HG03064 (cell line): ENCODE measurements around the gene ZC3H4.
"Not testable (repeated sequence)": the region's sequence is repeated elsewhere in the genome, so short reads cannot be mapped to it uniquely, and the experiment has no call there.

Source experiments
- ATAC-seq: cut with Tn5 transposase; IDR thresholded peaks from one replicate; pipeline ENCODE4 v1.9.1; 2021; ENCODE audit warnings: low read depth; ENCODE audit not compliant: unreplicated experiment

ZC3H4 gene

DNA sequence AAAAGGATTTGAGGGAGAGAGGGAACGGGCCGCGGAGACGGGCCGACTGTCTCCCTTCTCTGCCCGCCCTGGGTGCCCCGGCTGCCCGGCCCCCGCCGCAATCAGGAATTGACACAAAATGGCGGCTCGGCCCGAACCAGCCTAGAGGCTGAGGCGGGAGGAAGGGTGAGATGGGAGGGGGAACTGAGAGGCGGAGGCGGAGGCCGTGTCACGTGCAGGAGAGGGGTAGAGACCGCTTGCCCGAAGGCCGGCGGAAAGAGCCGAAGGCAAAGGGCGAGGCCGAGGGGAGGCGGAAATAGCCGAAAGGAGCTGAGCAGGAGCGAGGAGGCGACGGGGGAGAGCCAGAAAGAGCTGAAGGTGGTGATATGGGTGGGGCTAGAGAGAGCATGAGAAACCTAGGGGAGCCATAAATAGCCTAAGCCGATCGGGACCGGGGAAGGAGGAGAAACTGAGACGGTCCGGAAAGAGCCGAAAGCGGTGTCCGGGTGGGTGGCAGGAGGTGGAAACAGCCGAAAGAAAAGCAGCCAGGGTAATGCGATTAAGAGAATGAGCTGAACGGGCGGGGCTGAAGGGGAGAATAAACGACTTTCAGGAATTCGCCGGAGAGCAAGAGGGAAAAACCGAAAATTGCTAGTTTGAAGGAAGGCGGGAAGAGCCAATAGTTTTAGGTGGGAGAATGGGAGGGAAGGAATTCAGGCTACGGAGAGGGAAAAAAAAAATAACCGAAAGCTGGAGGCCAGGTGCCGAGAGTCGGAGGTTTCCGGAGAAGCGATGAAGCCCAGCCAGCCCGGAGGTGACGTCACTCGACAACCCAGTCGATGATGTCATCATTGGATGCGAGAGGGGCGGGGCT lies at the start of gene ZC3H4:
ZC3H4 (minus strand) TSS at position 780 of the 853 bp plus-strand sequence. CDS start 1,192 bp downstream, outside the sequence.
- ATAC-seq = peak; percentile 67

DNA sequence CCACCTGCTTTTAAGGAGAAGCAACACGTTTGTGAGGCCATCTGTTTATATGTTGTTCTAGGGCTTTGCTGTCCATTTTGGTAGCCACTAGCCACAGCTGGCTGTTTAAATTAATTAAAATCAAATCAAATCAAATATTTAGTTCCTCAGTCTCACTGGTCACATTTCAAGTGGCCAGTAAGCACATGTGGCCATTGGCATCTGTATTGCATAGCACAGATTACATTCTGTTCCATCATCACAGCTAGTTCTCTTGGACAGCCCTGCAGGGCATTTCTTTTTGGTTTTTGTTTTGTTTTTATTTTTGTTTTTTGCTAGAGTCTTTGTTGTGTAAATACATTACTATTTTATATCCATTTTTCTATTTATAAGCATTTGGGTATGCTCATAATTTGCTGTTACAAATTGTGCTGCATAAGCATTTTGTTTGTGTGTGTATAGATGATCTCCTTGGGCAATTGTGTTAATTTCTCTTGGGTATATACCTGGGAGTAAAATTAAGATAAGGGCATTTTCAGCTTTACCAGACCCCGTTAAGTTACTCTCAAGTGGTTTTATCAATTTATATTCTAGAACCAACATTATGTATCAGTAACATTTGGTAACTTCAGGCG lies 48.4 kb upstream of the ZC3H4 start:
- ATAC-seq = no peak

- no peak for ATAC-seq
Observed at GRCh38 chr19:47158879-47159503, 45.4 kb upstream of the ZC3H4 start.

- ATAC-seq = no peak
Observed at GRCh38 chr19:47158367-47158791, 44.8 kb upstream of the ZC3H4 start.

DNA sequence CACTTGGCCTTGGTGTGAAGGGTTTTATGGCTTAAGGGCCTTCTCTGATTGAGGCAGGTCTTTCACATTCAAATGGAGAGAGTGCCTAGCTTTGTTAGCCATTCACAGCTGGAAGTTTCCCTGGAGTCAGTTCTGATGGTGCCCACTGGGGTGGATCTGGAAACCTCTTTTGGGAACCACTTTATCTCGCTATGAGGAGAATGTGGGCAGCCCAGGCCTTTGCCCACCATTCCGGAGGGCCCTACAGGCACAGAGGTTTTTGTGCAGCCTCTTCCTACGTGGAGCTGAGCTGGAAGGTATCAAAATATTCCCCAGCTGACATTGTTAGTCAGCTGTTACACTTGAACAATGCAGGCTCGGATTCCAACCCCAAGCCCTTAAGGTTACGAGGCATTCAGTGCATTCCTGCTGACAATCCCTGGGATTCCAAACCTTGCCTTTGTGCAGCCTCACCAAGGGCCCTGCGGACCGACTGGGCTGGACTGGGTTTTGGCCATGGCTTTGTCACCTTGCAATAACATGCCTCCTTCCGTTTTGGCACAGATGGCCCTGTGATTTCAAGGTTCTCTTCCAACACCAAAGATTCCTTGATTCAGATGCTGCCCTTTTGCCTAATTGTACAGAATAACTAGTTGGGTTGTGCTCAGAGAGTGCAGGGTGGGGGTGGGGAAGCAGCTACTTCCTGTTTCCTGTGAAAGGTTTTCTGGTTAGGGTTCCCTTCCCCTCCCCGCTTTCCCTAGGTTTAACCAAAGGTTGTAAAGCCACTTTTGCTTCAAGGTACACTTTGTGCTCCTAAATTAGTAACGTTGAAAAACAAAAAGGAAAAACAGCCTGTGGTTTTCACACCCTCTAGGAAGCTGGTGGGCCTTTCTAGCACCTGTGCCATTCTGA lies 44.1 kb upstream of the ZC3H4 start:
- ATAC-seq = no peak

DNA sequence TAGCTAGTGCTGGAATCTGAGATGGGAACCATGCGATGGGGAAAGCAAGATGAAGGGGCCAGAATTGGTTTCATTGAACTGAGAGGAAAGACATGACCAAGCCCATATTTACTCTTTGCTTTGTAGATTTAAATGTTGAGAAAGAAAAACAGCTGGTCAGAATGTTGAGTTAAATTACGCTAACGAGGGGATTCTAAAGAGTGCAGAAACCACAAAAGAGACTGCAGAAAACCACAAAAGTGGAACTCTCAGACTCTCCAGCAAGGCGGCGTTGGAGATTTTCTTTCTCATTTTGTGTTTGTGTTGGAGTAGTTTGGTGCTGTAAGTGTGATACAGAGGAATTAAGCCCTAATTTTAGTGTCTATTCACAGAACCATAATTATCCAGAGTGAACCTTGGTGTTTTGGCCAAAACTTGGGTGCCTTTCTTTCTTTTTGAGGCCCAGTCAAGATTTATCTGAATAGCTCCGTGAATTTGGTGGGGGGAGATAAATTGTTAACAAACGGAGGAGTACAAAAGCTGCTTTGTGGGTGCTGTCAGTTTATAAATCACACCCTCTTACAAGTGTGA lies 43.4 kb upstream of the ZC3H4 start:
- ATAC-seq = no peak

- ATAC-seq = no peak
Observed at GRCh38 chr19:47155148-47155547, 41.6 kb upstream of the ZC3H4 start.

DNA sequence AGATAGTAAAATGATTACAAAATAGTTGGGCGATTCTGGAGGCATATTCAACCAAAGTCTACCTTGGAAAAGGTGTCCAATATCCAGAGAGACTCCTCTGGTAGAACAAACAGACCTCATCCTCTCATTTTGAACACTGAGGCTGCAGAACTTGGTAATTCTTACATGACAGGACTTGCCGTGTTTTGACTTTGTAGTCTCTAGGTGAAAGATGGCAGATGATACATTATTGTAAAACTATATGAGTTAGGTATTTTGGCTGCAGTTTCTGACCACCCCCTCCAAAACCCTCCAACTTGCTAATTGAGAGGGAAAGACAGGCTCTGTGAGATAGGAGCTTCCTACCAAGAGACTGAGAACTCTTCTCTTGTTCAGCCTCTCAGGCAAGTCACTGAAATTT lies 39.7 kb upstream of the ZC3H4 start:
- no peak for ATAC-seq

- no peak for ATAC-seq
Observed at GRCh38 chr19:47152632-47153031, 39.1 kb upstream of the ZC3H4 start.

DNA sequence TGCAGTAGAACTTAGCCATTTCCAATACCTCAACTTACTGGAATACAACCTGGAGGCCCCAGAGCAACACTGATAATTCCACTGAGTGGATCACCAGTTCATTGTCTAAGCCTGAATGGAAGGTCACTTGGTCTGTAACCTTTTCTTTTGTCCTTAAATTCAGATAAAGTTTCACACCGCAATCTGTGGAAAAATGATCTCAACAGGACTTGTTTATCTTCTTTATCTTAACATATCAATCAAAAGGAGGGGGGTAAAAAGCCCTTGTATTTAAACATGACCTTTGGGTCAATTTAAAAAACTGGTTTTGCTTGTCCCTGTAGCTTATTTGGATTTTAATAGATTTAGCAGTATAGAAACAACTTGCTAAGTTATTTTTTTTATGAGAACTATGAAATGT lies 38.6 kb upstream of the ZC3H4 start:
- ATAC-seq = no peak

DNA sequence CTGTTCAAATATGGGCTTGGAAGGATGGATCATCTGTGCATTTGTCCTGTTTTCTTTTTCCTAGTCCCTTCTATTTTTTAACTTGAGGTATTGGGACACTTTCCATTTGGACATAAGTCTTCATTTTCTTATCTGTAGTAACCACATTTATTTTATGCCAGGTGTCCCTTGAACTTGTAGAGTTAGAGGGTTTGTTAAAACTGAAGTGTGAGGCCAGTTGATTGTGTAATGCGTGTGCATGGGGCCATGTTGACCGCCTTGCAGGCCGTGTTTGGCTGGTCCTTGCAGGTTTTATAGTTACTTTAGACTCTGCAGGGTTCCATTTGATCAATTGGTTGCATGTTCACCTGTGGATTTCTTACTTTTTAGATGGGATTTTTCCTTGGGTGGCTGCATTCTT lies 38.1 kb upstream of the ZC3H4 start:
- ATAC-seq = no peak

DNA sequence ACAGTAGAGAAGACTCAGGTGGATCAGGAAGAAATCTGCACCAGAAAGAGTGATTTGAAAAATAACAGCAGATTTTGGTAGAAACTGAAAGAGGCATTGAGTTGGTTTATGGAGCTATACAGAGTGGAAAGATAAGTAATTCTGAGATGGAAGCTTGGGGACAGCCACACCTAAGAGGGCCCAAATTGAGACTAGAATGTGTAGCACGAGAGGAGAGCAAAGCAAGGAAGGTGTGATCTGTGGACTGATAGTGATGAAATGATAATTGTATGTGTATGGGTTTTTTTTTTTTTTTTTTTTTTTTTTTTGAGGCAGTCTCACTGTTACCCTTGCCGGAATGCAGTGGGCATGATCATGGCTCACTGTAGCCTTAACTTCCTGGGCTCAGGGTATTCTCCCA lies 33.3 kb upstream of the ZC3H4 start:
- ATAC-seq = no peak

DNA sequence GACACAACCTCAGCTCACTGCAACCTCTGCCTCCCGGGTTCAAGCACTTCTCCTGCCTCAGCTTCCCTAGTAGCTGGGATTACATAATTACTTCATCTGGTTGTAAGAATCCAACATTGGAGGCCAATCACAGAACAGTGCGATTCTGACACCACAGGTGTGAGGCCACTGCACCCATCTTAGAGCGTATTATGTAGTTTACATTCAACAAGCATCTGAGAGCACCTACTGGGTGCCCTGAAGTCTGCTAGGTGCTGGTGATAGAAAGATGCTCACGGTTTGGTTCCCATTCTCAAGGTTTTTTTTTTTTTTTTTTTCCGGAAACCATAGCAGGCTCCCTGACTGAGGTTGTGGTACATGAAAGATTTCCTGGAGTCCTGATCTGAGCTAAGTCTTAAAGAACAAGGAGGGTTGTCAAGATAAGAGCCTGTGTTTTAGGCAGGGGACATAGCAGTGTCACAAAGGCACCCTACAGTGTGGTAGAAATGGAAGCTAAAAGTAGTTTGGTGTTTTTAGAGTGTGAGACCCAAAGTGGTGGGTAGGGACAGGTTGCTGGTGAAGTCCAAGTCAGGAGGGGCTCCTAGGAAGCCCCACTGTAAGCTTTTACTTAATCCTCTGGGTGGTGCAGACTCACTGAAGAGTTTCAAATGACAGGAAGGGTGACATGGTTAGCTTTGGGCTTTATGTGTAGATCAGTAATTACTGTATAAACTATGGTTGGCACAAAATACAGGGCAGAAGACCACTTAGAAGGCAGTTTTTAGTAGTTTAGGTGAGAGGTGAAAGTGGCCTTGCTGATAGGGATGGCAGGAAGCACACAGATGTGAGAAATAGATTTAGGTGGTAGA lies 32.3 kb upstream of the ZC3H4 start:
- ATAC-seq = no peak

GRCh38 chr19:47144630-47145029 lies 31.1 kb upstream of the ZC3H4 start:
- no peak for ATAC-seq

DNA sequence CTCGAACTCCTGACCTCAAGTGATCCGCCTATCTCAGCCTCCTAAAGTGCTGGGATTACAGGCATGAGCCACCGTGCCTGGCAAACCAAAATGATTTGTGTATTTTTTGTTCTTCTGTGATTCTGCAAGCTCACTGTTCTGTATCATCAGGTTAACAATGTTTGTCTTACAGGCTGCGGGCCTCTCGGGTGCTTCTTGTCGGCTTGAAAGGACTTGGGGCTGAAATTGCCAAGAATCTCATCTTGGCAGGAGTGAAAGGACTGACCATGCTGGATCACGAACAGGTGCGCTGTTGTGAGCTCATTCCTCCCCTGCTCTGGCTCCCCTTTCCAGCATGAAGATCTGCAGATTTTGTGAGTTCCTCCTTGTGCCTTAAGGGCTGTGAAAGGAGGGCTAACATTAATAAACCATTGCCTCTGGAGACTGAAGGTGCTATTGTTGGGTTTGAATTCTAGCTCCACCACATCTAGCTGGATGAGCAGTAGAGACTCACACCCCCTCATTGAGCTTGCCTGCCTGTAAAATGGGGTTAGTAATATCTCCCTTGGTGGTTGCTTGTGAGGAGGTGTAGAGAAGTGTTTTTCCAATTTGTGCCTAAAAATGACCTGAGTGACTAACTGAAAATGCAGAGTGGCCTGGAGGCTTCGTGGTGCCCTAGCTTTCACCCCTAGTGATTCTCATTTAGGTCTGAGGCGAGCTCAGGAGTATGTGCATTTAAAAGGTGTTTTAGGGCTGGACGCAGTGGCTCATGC lies 29.9 kb upstream of the ZC3H4 start:
- ATAC-seq = no peak

DNA sequence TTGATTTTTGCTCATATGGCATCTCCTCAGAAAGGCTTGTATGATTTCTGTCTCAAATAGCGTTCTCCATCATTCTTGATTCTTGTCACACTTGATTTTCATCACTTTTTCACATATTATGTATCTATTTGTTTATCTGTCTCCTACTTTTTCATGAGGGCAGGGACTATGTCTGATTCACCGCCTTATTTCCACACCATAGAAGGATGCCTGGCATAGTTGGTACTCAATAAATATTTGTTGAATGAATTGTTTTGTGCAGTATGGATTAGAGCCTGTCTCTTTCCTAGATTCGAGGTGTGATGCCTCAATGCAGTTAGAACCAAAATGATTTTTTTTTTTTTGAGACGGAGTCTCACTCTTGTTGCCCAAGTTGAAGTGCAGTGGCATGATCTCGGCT lies 29.2 kb upstream of the ZC3H4 start:
- ATAC-seq = no peak

DNA sequence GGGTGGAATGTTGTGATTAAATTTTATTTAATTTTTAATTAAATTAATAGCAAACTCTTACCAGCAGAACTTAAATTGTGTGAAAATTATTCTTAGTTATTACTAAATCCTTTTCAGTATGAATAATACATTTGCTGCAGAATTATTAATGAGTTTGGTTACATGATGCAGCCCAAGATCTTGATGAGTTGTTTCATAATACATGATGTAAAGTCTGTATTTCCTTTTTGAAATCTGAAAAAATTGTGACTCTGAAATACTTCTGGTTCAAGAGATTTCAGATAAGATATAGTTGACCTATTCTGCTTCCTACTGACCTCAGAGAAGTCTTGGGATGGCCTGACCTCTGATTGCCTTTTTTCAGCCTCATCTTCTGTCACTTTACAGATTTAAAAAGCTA lies 28.1 kb upstream of the ZC3H4 start:
- no peak for ATAC-seq

GRCh38 chr19:47141252-47141651 lies 27.7 kb upstream of the ZC3H4 start:
- ATAC-seq = not testable (repeated sequence)

DNA sequence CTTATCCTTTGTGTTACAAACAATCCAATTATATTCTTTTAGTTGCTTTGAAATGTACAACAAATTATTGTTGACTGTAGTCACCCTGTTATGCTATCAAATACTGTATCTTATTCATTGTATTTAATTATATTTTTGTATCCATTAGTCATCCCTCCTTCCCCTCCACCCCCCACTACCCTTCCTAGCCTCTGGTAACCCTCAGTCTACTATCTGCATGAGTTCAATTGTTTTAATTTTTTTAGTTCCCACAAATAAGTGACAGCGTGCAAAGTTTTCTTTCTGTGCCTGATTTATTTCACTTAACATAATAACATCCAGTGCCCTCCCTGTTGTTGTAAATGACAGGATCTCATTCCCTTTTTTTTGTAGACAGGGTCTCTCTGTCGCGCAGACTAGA lies 21.6 kb upstream of the ZC3H4 start:
- ATAC-seq = no peak
